Erythroblast (primary cell): Measurements from ENCODE around the gene HLCS.

ENCODE experiments used
- DNase-seq, 2 experiments: peaks; one replicate each; lab custom pipeline; 2025; lab: John Stamatoyannopoulos, UW
- GATA1 ChIP-seq: IDR thresholded peaks from 2 replicates; pipeline ENCODE4 v1.6.1; 2011; ENCODE audit warnings: low read depth, mild to moderate bottlenecking, control low read depth, low read length, moderate library complexity
- POLR2A ChIP-seq: IDR thresholded peaks from 2 replicates; pipeline ENCODE4 v1.6.1; 2011; ENCODE audit warnings: mild to moderate bottlenecking, low read length

HLCS gene

DNA sequence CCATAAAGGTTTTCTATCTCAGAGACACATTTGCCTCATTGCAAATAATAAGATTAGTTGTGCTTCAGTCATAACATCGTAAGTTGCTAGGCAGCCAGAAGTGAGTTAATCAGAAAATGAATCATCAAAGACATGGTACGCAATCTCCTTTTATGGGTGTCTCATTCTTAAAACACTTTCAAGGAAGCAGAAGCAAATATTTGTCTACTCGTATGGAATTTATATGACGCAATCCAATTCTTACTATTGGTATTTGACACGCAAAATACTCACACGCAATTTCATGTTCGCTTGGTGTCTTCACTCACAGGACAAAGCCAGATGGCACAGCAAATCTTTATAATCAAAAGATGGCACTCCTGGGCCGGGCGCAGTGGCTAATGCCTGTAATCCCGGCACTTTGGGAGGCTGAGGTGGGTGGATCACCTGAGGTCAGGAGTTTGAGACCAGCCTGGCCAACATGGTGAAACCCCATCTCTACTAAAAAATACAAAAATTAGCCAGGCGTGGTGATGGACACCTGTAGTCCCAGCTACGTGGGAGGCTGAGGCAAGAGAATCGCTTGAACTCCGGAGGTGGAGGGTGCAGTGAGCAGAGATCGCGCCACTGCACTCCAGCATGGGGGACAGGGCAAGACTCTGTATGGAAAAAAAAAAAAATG, 56.4 kb downstream of the HLCS start:
- no peak for TF ChIP-seq GATA1
- TF ChIP-seq POLR2A, result no peak
- DNase-seq, result no peak

- TF ChIP-seq GATA1 (no peak), POLR2A (no peak)
- no peak for DNase-seq
Measured at GRCh38 chr21:36909423-36909822, 57.0 kb downstream of the HLCS start.

DNA sequence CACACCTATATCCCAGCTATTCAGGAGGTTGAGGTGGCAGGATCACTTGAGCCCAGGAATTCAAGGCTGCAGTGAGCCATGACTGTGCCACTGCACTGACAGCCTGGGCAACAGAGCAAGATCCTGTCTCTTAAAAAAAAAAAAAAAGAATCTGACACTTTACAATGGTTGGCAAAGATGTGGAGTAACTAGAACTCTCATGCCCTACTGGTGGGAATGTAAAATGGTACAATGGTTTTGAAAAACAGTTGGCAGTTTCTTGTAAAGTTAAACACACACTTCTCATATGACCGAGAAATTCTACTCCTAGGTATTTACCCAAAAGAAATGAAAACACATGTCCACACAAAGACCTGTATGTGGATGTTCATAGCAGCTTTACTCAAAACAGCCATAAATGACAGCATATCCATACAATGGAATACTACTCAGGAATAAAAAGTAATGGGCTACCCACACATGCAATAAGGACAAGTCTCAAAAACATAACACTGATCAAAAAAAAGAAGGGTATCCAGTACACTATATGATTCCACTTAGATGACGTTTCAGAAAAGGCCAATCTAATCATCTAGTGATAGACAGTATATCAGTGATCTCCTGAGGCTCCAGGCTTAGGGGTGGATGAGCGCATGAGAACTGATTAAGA, 58.1 kb downstream of the HLCS start:
- TF ChIP-seq GATA1, result no peak
- TF ChIP-seq POLR2A, result no peak
- no peak for DNase-seq

DNA sequence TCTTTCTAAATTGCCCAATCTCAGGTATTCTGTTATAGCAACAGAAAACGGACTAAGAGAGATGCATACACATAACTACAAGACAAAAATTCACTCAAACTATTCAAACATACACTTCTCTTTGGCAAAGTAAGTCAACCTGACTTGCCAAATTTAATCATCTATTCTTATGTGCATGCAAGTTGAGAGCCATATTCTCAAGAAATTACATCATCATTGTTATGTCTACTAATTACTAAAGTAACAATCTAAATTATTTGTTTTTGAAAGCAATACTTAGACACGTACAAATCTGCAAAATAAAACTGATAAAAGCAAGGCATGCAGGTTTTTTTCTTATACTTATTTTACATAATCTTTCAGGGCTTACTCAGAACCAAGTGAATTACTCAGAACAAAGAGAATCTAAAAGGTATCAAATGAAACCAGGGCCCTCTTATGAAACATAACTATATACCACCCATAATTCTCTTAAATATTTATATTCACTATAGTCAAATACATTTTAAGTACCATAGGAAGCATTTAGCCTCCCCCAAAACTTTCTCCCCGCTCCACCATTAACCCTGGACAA, 62.3 kb downstream of the HLCS start:
- no peak for TF ChIP-seq POLR2A
- no peak for TF ChIP-seq GATA1
- no peak for DNase-seq

DNA sequence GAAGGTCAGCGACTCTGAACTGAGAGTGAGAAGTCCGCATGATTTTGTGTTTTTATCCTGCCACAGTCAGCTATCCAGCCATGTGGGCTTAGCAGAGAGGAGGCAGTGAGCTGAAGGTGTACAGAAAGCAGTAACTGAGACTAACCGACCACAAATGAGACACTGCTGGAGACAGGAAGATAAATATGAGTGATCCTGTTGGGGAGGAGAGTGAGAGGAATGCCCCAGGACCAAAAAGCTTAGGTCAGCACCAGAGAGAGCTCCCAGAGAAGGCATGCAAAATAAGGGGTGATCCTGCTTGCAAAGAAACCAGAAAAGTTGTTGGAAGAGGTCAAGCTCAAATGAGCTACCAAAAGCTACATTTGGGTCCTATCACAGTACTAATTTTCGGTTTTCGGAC, 63.7 kb downstream of the HLCS start:
- TF ChIP-seq GATA1 (no peak), POLR2A (no peak)
- DNase-seq, result no peak

DNA sequence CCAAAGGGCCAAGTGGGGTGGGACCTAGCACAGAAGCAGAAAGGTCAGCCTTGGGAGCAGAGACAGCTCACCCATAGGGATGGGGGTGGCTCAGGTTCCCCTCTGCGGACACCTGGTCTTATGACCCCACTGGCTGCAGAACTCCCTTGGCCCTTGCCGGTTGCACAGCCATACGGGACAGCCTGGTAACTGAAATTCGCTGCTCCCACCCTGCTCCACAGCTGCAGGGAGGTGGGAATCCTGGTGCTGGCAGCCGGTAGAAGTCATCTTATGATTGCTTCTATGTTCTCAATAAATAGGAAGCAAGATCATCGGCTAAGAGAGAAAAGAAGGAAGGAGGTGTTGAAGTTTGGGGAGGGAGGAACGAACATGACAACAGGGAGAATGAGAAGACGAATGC, 64.1 kb downstream of the HLCS start:
- no peak for TF ChIP-seq POLR2A
- TF ChIP-seq GATA1, result no peak
- DNase-seq, result no peak

- peak; percentile 10 to 14 for DNase-seq
Measured at GRCh38 chr21:36901575-36901974, 64.9 kb downstream of the HLCS start.

GRCh38 chr21:36893581-36893980, 72.9 kb downstream of the HLCS start:
- TF ChIP-seq GATA1 (no peak), POLR2A (no peak)
- DNase-seq, result no peak

More at GRCh38 chr21:36901575-36901974, 64.9 kb downstream of the HLCS start:
- TF ChIP-seq POLR2A (no peak), GATA1 (no peak)

- no peak for DNase-seq
- TF ChIP-seq GATA1 (no peak), POLR2A (no peak)
Measured at GRCh38 chr21:36892201-36892600, 74.3 kb downstream of the HLCS start.

DNA sequence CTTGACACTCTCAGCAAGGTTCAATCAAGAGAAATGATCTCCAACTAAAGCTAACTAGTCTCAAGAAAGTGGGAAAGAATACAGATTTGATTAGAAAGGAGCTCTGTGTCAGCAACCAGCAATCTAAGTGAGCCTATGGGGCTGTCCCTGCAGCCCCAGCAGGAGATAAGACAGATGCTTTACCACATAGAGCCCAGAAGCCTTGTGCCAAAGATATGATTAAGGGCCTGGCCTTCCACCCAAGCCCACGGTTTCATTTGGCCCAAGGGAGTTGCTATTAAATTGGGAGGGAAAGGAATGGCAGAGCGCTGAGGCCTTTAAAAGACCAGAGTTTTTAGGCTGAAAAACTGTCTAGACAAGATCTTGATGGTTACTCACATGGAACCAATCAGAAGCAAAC, 74.8 kb downstream of the HLCS start:
- TF ChIP-seq GATA1, result no peak
- TF ChIP-seq POLR2A, result no peak
- DNase-seq, result peak; percentile 60 to 82

DNA sequence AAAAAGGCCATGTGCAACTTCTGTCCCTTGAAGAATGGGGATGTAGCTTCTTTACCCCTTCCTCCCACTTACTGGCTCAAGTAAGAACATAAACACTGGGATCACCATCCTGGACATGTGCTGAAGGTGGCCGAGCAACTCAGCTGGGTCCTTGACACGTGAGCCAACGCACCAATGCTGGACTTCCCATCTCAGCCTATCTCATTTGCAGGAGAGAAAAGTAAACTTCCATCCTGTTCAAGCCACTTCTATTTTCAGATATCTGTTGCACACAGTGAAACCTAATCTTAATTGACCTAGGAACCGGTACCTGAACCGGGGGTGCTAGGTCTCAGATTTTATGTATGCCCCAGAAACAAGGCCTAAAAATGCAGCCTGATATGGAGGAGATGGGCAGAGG, 75.3 kb downstream of the HLCS start:
- no peak for DNase-seq
- TF ChIP-seq GATA1 (no peak), POLR2A (no peak)

DNA sequence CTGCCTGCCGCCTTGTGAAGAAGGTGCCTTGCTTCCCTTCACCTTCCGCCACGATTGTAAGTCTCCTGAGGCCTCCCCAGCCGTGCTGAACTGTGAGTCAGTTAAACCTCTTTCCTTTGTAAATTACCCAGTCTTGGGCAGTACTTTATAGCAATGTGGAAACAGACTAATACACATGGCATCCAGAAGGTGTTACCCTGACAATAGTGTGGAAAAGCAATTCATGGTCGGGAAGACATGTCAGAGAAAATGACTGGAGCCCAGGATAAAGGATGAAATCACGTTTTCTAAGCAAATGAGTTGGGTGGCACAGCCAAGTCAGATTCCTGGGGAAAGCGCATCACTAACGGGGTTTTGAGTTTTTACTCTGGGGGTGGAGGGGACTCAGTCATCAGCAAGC, 76.4 kb downstream of the HLCS start:
- TF ChIP-seq POLR2A (no peak), GATA1 (no peak)

DNA sequence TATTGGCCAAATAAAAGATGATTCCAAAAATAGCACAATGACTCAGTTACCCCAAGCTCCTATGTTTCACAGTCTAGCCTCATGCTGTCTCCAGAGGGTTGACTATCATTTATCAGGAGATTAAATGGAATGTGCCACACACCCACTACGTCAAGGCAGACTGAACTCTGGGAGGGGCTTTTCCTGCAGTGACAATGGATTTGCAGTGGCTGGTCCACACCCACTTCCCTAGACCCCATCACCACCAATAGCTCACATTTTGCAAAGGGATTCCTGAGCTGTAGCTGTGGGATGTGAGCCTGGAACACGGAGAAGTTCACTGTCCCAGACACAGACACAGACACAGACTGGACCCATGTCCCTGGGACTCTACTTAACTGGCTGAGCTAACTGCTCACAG, 77.1 kb downstream of the HLCS start:
- DNase-seq, result no peak
- TF ChIP-seq POLR2A, result no peak
- no peak for TF ChIP-seq GATA1

More for the DNA sequence above, 76.4 kb downstream of the HLCS start:
- DNase-seq, result no peak

GRCh38 chr21:36888466-36888865, 78.0 kb downstream of the HLCS start:
- DNase-seq, result peak; percentile 31 to 57

DNA sequence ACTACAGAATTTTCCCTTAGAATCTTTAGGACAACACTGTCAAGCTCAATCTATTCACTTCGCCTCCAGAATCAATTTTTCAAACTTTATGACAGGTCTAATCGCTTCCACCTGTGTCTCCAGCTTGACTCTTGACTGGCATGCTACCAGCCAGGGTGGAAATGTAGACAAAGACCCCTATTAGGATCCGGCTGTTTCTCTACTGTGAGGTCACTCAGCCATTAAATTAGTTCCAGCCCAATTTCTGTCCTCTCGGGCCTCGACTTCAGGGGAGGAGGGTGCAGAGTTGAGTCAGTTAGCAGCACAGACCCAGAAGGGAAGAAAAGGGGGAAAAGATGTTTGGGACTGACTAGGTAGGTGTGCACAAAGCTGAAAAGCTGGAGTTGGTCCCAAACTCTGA, 78.5 kb downstream of the HLCS start:
- no peak for DNase-seq
- TF ChIP-seq GATA1 (no peak), POLR2A (no peak)

More at GRCh38 chr21:36888466-36888865, 78.0 kb downstream of the HLCS start:
- TF ChIP-seq POLR2A (no peak), GATA1 (no peak)
